GM12878 (cell line): Measurements from ENCODE around the gene KASH5. TPM values are rescaled to one million over a fixed set of nuclear protein-coding genes. Genes with fewer than 3 reads are reported as not detected.

Experiments
- ATAC-seq: fragments of 200-7000 bp; cut with Tn5 transposase; 3 replicates; pipeline ENCODE4 v1.9.1; 2020; ENCODE audit warnings: mild to moderate bottlenecking, moderate library complexity
- BruUV-seq: library from RNA; stranded (reverse); fragments of 400-500 nt; replicated peaks from 2 replicates; lab custom pipeline; 2021; lab: Mats Ljungman, UMichigan
- CTCF ChIA-PET: fragments of 300-600 bp; sonication (Branson Sonifier 250); formaldehyde crosslinking; extraction: SDS; loops from one replicate; lab custom pipeline; 2021; ENCODE audit warnings: inconsistent platforms; lab: Yijun Ruan, JAX
- POLR2A ChIA-PET: fragments of 350-600 bp; formaldehyde crosslinking; extraction: SDS; loops from one replicate; lab custom pipeline; 2021; ENCODE audit warnings: inconsistent platforms; lab: Charles Lee
- RAD21 ChIA-PET: fragments of 300-600 bp; sonication (Branson Sonifier 250); formaldehyde crosslinking; loops from one replicate; lab custom pipeline; 2023; ENCODE audit warnings: antibody characterized with exemption; ENCODE audit not compliant: unreplicated experiment; lab: Charles Lee
- SMC1A ChIA-PET: fragments of 300-600 bp; sonication (Branson Sonifier 250); formaldehyde crosslinking; loops from one replicate; lab custom pipeline; 2023; ENCODE audit not compliant: unreplicated experiment, uncharacterized antibody; lab: Charles Lee
- DNase-seq: peaks from one replicate; pipeline ENCODE4 v3.0.0-alpha.2; 2011; ENCODE audit warnings: low read depth, low spot score
- FAIRE-seq: peaks from 3 replicates; lab custom pipeline; 2011; peaks lifted over from hg19 to GRCh38; lab: Jason Lieb, UNC
- H2AFZ ChIP-seq: 2 replicates; pipeline ENCODE4 v1.6.0; 2011; ENCODE audit warnings: low read depth, low read length, control low read depth; ENCODE audit not compliant: control insufficient read depth
- H3K27ac ChIP-seq: 2 replicates; pipeline ENCODE4 v1.5.1; 2011; ENCODE audit warnings: control low read depth; ENCODE audit not compliant: control insufficient read depth, insufficient read depth
- H3K27me3 ChIP-seq, 2 experiments: replicated peaks in 1 of 2; 2 replicates each; pipeline versions ENCODE4 v1.6.0 to v1.6.1; 2011; ENCODE audit warnings: low read length in 1 of 2; ENCODE audit not compliant: control insufficient read depth in 2 of 2, insufficient read depth in 2 of 2
- H3K36me3 ChIP-seq, 2 experiments: 2 replicates each; pipeline ENCODE4 v1.5.1; 2011; ENCODE audit warnings: low read length in 1 of 2; ENCODE audit not compliant: control insufficient read depth in 2 of 2, insufficient read depth in 2 of 2
- H3K4me1 ChIP-seq: 2 replicates; pipeline ENCODE4 v1.6.1; 2011; ENCODE audit warnings: mild to moderate bottlenecking, low read length, moderate library complexity, mixed read lengths; ENCODE audit not compliant: control insufficient read depth, insufficient read depth
- H3K4me2 ChIP-seq: 2 replicates; pipeline ENCODE4 v1.6.0; 2011; ENCODE audit warnings: control low read depth; ENCODE audit not compliant: control insufficient read depth, insufficient read depth
- H3K4me3 ChIP-seq: fragments of 200-600 bp; sonication (generic); 2 replicates; pipeline ENCODE4 v1.5.1; 2016
- H3K79me2 ChIP-seq: 2 replicates; pipeline ENCODE4 v1.6.0; 2011; ENCODE audit warnings: low read length; ENCODE audit not compliant: control insufficient read depth, insufficient read depth
- H3K9ac ChIP-seq: 2 replicates; pipeline ENCODE4 v1.8.0; 2011; ENCODE audit warnings: low read length, control low read depth, mixed read lengths; ENCODE audit not compliant: control insufficient read depth, insufficient read depth
- H3K9me3 ChIP-seq: replicated peaks from 3 replicates; pipeline ENCODE4 v1.5.1; 2011; ENCODE audit warnings: mild to moderate bottlenecking, low read length; ENCODE audit not compliant: control insufficient read depth, insufficient read depth
- H4K20me1 ChIP-seq: 2 replicates; pipeline ENCODE4 v1.6.0; 2011; ENCODE audit not compliant: control insufficient read depth, insufficient read depth
- EED ChIP-seq: sonication (generic); IDR thresholded peaks from 2 replicates; pipeline ENCODE4 v1.6.1; 2016; ENCODE audit warnings: antibody characterized with exemption, low read depth
- MLLT1 ChIP-seq: fragments of 450-650 bp; IDR thresholded peaks from 2 replicates; pipeline ENCODE4 v1.6.1; 2016; ENCODE audit warnings: mild to moderate bottlenecking
- PBX3 ChIP-seq: IDR thresholded peaks from 2 replicates; pipeline ENCODE4 v1.6.1; 2011; ENCODE audit warnings: mild to moderate bottlenecking, low read depth, low read length, moderate library complexity; ENCODE audit not compliant: insufficient replicate concordance
- POLR2A ChIP-seq: IDR thresholded peaks from 2 replicates; pipeline ENCODE4 v1.6.1; 2011; ENCODE audit warnings: low read depth, mild to moderate bottlenecking, low read length
- RB1 ChIP-seq: fragments of 450-650 bp; formaldehyde crosslinking; IDR thresholded peaks from 2 replicates; pipeline ENCODE4 v1.6.1; 2017; ENCODE audit warnings: mild to moderate bottlenecking, borderline replicate concordance
- ZNF687 ChIP-seq: fragments of 450-650 bp; IDR thresholded peaks from 2 replicates; pipeline ENCODE4 v1.6.1; 2017; ENCODE audit warnings: mild to moderate bottlenecking, moderate library complexity
- WGBS: methylation state at CpG from one replicate; pipeline ENCODE4 v1.1.6; 2016; ENCODE audit warnings: low lambda C conversion rate; ENCODE audit not compliant: insufficient replicate concordance, insufficient coverage; ENCODE audit errors: missing lambda C conversion rate; 5-methylcytosine and 5-hydroxymethylcytosine counted together
- in situ Hi-C: fragments of 300-500 bp; cut with MboI; formaldehyde crosslinking; loops from 9 replicates; pipeline ENCODE4 v1.14.3; 2018; ENCODE audit warnings: mixed read lengths
- intact Hi-C: fragments of 100-400 bp; cut with micrococcal nuclease; formaldehyde crosslinking; loops from one replicate; pipeline ENCODE4 v1.14.2; 2022; ENCODE audit not compliant: unreplicated experiment
- polyA plus RNA-seq, 11 experiments: library from polyadenylated mRNA; depleted of rRNA in 4 of 11; unstranded in 6 of 11; stranded (reverse) in 5 of 11; fragments of >200 nt; fragmentation: Nextera tagmentation in 4 of 11; fragmentation: Illumina TruSeq in 1 of 11; extraction: Ambion mirVana in 4 of 11; extraction: Trizol in 1 of 11; gene quantifications; 1 replicate in 1 of 11; 2 replicates in 10 of 11; pipeline versions ENCODE4 v1.2.1 to v1.2.3, GENCODE V29; 2011 to 2016; ENCODE audit warnings: inconsistent platforms in 2 of 11, missing spikeins in 2 of 11, low read depth in 1 of 11
- total RNA-seq, 4 experiments: library from RNA; depleted of rRNA in 3 of 4; stranded (reverse); fragments of >200 nt in 3 of 4; fragmentation: Illumina TruSeq in 1 of 4; extraction: Trizol in 1 of 4; gene quantifications; 2 replicates each; pipeline versions ENCODE4 v1.2.1 to v1.2.3, GENCODE V29; 2013 to 2021
- TF ChIP-seq, protein P1 (sequence below): fragments of 450-650 bp; IDR thresholded peaks from 2 replicates; pipeline ENCODE4 v1.6.1; 2017; ENCODE audit warnings: antibody characterized with exemption, mild to moderate bottlenecking, moderate library complexity
- TF ChIP-seq, protein P2 (sequence below): fragments of 450-650 bp; formaldehyde crosslinking; IDR thresholded peaks from 2 replicates; pipeline ENCODE4 v1.4.0; 2020; ENCODE audit warnings: mild to moderate bottlenecking, moderate library complexity

Gene KASH5
- total and polyA plus RNA-seq, 10 of the 15 experiments (the other 5 are each of a cell fraction or from before 2014, with no cell fraction given): 0.03 to 0.06 (median 0.05) TPM; not detected in 7

DNA sequence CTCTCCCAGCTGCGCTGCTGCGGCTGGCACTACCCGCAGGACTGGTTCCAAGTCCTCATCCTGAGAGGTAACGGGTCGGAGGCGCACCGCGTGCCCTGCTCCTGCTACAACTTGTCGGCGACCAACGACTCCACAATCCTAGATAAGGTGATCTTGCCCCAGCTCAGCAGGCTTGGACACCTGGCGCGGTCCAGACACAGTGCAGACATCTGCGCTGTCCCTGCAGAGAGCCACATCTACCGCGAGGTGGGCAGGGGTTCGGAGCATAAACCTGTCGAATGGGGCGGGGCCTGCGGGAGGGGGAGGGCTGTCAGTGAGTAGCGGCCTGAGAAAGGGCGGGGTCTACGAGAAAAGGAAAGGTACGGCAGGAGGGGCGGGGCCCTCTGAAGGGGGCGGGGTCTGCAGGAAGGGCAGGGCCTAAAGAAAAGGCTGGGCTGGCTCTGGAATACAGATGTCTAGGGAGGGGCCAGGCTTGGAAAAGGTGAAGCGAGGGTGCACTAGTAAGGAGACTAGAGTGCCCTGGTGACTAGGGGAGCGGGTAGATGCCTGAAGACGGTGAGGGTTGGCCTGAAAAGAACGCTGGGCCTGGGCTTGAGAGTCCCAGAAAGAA, 49.3 kb upstream of the KASH5 start:
- Histone ChIP-seq H3K27ac (no peak overlapping the region), H3K79me2 (peaks cover 40% of the 10 kb centered on the region), H3K9me3 (no peaks in the 10 kb centered on the region), H2AFZ (no peak overlapping the region), H3K4me1 (peaks cover 40% of the 10 kb centered on the region), H3K9ac (no peak overlapping the region), H3K27me3 (no peaks in the 10 kb centered on the region), H4K20me1 (no peaks in the 10 kb centered on the region), H3K4me3 (peak overlapping the region; percentile 20; the same call in 1 of the 2 replicates), H3K4me2 (peak overlapping the region; percentile 99), H3K36me3 (peaks cover 0 to 3% of the 10 kb centered on the region in 2 experiments; a peak in 1 of 4 replicates)
- no peak for FAIRE-seq
- no peak for DNase-seq
- no TSS peak for BruUV-seq
- WGBS: 88% methylated on average over 21 of the region's 30 CpGs
- no peak for ATAC-seq
- ChIA-PET SMC1A (interaction anchor here (0.5 to 1.4 kb wide), 2 partner anchors 23 to 44 kb away, joined by 3 read pairs; no protein-coding TSS in a partner anchor), POLR2A (interaction anchor here (0.7 to 3.0 kb wide), 3 partner anchors 9 to 15 kb away, joined by 3 to 44 read pairs (median 3); no protein-coding TSS in a partner anchor), CTCF (interaction anchor here (0.6 to 2.6 kb wide), 3 partner anchors 8 to 90 kb away, joined by 3 to 15 read pairs (median 11); no protein-coding TSS in a partner anchor), RAD21 (interaction anchor here (1.9 to 2.8 kb wide), 2 partner anchors 12 to 65 kb away, joined by 5 to 15 read pairs; no protein-coding TSS in a partner anchor)
- intact Hi-C loops (no loop called here), in situ Hi-C loops (no loop called here)
- TF ChIP-seq POLR2A (peak; percentile 7; the same call in 1 of the 2 replicates), ZNF687 (no peak), MLLT1 (peak; percentile 21; the same call in 1 of the 2 replicates), PBX3 (no peak), RB1 (no peak), EED (no peak)
- TF ChIP-seq, protein P1, sequence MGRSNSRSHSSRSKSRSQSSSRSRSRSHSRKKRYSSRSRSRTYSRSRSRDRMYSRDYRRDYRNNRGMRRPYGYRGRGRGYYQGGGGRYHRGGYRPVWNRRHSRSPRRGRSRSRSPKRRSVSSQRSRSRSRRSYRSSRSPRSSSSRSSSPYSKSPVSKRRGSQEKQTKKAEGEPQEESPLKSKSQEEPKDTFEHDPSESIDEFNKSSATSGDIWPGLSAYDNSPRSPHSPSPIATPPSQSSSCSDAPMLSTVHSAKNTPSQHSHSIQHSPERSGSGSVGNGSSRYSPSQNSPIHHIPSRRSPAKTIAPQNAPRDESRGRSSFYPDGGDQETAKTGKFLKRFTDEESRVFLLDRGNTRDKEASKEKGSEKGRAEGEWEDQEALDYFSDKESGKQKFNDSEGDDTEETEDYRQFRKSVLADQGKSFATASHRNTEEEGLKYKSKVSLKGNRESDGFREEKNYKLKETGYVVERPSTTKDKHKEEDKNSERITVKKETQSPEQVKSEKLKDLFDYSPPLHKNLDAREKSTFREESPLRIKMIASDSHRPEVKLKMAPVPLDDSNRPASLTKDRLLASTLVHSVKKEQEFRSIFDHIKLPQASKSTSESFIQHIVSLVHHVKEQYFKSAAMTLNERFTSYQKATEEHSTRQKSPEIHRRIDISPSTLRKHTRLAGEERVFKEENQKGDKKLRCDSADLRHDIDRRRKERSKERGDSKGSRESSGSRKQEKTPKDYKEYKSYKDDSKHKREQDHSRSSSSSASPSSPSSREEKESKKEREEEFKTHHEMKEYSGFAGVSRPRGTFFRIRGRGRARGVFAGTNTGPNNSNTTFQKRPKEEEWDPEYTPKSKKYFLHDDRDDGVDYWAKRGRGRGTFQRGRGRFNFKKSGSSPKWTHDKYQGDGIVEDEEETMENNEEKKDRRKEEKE: no peak
- TF ChIP-seq, protein P2, sequence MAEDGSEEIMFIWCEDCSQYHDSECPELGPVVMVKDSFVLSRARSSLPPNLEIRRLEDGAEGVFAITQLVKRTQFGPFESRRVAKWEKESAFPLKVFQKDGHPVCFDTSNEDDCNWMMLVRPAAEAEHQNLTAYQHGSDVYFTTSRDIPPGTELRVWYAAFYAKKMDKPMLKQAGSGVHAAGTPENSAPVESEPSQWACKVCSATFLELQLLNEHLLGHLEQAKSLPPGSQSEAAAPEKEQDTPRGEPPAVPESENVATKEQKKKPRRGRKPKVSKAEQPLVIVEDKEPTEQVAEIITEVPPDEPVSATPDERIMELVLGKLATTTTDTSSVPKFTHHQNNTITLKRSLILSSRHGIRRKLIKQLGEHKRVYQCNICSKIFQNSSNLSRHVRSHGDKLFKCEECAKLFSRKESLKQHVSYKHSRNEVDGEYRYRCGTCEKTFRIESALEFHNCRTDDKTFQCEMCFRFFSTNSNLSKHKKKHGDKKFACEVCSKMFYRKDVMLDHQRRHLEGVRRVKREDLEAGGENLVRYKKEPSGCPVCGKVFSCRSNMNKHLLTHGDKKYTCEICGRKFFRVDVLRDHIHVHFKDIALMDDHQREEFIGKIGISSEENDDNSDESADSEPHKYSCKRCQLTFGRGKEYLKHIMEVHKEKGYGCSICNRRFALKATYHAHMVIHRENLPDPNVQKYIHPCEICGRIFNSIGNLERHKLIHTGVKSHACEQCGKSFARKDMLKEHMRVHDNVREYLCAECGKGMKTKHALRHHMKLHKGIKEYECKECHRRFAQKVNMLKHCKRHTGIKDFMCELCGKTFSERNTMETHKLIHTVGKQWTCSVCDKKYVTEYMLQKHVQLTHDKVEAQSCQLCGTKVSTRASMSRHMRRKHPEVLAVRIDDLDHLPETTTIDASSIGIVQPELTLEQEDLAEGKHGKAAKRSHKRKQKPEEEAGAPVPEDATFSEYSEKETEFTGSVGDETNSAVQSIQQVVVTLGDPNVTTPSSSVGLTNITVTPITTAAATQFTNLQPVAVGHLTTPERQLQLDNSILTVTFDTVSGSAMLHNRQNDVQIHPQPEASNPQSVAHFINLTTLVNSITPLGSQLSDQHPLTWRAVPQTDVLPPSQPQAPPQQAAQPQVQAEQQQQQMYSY (CRISPR knock-in tag): no peak
